ENCODE results near the gene ECI2.
"Not testable (repeated sequence)": the region's sequence is repeated elsewhere in the genome, so short reads cannot be mapped to it uniquely, and the experiment has no call there.

Gene ECI2

DNA sequence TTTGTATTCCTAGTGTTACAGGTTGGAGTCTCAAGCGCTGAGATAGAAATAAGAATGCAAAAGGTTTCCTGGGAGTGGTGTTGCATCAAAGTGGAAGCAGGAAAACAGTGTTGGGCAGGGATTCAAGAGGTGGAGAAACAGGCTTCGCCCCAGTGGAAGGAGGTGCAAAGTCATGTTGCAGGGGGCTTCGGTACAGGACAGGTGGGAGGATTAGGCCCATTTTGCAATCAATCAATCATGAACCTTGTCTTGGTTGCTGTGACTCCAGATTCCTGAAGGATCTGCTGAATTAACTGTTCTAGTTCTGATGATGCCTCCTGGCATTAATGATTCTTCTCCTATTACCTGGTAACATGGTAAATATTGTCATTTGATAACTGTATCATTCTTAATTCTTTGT lies 34.1 kb downstream of the ECI2 start:
- no peak for DNase-seq (ENCODE audit: low read depth)

DNA sequence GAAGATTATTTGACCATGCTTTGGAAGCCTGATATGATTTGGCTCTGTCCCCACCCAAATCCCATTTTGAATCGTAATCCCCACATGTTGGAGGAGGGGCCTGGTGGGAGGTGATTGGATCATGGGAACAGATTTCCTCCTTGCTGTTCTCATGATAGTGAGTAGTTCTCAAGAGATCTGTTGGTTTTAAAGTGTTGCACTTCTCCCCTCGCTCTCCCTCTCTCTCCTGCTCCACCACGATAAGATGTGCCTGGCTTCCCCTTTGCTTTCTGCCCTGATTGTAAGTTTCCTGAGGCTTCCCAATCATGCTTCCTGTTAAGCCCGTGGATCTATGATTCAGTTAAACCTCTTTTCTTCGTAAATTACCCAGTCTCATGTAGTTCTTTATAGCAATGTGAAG lies 34.7 kb downstream of the ECI2 start:
- no peak for DNase-seq (ENCODE audit: low read depth)

DNA sequence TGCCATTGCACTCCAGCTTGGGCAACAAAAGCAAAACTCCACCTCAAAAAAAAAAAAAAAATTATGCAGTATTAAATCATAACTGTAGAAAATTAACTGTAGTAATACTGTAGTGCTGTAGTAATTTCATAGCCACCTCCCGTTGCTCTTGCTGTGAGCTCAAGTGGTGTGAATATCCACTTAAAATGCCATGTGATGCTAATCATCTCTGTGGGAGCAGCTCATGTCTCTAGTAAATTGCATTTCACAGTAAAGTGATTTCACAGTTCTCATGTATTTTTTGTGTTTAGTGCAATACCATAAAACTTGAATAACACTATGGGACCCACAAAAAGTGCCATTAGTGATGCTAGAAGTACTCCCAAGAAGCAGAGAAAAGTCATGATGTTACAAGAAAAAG lies 42.1 kb downstream of the ECI2 start:
- no peak for DNase-seq (ENCODE audit: low read depth)

DNA sequence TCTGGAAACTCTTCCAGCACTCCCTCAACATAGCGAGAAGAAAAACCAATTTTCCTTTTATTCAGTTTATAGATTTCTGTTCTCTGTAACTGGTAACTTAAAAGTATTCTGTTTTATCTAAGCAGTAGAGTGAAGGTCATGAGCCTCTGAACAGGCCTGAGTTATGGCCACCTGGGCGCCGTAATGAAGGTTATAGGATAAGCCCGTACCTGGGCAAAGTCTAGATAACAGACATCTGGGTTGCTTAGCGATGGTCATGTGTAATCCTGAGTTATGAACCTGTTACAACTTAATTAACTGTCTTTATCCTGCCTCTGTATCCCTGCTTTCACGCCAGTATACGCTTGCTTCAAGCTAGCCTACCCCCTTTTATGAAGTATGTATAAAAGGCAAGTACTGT lies 43.4 kb downstream of the ECI2 start:
- DNase-seq (ENCODE audit: low read depth), result no peak

DNA sequence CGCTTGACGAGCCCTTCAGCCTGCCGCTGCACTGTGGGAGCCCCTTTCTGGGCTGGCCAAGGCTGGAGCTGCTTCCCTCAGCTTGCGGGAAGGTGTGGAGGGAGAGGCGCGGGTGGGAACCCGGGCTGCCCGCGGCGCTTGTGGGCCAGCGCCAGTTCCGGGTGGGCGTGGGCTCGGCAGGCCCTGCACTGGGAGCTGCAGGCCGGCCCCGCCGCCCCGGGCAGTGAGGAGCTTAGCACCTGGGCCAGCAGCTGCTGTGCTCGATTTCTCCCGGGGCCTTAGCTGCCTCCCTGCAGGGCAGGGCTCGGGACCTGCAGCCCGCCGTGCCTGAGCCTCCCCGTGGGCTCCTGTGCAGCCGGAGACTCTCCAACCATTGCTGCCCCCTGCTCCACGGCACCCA lies 45.3 kb downstream of the ECI2 start:
- not testable (repeated sequence) for DNase-seq (ENCODE audit: low read depth)

DNA sequence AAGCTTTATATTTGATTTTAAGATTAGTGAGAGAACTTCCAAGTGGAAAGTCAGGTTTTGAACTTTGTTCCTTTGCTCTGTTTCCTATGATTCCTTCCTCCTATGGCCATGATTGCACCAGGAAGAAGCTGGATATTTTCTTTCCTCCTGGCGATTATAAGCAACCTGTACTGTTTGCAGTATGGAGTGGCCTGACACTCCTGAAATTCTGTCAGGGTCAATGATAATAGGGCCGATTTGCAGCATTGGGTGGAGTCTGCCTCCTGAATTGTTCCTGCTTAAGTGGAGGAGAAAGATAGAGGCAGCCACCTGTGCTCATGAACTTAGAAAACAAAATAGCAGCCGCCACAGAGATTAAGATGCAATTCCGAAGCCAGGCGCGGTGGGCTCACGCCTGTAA lies 46.7 kb downstream of the ECI2 start:
- DNase-seq (ENCODE audit: low read depth), result no peak

DNA sequence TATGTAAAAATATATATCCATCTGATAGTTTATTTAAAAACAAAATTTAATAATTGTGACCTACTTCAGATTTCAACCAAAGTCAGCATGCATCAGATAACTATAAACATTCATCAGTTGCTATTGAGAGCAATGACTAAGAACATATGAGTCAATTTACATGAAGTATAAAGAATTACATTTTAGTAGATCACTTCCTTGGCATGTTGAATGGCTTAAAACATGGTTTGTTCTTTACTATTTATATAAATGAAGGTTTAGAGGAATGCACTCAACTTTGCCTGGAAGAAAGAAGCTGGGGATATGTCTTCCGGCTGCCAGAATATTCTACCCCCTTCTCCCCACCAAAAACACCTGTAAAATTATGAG lies 50.1 kb downstream of the ECI2 start:
- DNase-seq (ENCODE audit: low read depth), result no peak

DNA sequence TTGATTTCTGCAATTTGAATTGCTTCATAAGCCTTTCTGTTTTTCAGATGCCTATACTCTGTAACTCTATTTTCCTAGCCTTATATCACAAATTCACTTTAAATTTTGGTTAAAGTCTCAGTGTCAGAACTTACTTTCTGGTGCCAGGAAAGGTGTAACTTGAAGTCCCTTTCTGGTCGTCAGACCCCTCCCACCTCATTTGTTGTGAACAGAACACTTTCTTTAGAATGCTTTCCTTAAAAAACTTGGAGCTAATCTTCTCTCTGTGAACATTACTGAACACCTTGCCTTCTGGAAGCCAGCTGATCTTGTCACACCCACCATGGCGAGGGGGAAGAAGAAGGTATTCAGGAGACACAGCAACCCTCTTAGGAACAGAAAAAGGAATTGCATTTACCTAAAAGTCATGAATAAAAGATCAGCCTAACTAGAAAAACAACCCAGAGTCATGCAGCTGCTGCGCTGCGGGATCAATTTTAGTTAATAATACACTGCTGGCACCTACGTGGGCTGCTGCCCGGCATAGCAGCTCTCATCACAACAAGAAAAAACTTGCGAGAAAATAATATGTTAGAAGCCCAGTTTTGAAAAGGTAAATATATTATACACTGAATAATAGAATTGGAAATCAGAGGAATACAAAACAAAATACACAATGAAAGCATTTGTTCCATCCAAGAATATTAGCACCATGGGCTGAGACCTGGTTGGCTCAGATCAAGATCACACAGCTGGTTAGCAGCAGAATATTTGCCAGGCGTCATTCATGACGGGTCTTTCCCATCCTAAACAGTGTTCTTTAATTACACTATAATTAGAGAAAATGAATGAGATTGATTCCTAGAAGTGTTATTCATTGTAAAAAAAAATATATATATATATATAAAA lies 50.7 kb downstream of the ECI2 start:
- no peak for DNase-seq (ENCODE audit: low read depth)

DNA sequence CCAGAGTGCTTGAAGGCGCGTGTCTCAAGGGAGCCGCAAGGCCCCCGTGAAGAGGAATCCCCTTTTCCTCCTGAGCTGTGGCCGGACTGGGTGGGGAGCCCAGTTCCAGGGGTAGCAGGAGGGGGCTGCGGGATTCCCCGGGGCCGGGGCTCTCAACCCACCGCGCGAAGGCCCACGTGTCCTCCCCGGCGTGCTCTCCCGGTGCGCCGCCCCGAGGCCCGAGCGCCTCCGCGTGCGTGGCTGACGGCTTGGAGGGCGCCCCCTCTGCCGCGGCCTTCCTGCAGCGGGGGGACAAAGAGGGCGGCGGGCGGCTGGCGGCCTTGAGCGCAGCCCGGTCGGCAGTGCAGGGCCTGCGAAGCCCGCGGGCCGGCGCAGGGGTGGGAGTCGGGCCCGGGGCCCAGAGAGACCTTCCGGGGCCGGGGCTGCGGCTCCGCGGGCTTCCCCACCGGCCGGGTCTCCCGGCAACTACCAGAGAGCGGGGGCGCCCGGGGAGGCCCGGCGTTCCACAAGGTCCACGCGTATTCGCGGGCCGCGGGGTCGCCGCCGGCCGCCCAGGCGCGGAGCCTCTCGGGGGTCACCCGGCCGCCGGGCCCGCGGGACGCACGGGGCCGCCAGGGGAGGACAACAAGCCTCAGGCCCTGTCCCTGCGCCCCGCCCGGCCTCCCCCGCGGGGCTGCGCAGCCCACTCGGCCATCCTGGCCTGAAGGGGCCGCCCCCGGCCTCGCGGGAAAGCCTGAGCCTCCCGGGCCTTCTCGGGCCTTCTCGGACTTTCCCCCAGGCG lies 56.5 kb downstream of the ECI2 start, which contains the start of gene FAM217A:
Gene FAM217A (minus strand): TSS at position 447 of the 781 bp plus-strand sequence. CDS start 1,723 bp downstream, outside the sequence.
- DNase-seq (ENCODE audit: low read depth), result no peak

DNA sequence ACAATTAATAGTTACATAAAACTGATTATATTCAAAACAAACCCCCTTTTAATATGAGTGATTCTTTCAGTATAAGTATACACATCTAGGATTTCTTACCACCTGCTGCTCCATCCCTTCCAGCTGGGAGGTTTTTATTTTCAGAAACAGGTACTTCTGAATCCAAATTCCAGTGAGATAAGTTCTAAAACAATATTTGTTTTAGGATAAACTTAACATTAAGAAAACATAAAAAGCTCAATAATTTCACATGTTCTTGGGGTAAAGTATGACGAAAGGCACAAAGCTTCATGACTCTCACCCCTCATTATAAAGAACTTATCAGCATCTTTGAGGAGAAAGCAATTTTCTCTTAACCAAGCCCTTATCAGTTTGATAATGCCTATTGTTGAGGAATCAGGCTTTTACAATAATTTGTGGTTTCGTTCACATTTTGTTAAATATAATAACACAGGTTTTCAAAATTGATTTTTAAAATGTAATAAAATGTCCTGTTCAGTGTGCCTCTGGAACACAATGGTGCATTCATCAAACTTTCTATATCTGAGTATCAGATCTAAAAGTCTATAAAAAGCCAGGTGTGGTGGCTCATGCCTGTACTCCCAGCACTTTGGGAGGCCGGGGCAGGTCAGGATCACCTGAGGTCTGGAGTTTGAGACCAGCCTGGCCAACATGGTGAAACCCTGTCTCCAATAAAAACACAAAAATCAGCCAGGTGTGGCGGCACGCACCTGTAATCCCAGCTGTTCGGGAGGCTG lies 60.7 kb downstream of the ECI2 start:
- no peak for DNase-seq (ENCODE audit: low read depth)

DNA sequence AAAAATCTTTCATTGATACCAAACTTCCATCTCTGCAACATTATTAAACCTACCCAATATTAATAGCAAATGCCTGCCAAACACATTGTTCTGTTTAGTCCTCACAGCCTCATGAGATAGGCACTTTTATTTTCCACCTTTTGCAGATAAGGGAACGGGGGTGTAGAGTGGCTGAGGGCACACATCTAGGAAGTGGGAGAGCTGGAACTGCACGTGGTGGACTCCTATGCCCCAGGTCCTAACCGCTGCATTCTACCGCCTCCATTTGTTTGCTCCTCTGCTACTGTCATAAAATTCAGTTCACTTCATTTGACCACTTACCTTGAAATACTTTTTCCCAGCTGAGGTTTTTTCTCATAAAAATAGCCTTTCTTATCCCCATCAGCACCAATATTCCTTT lies 64.0 kb downstream of the ECI2 start:
- no peak for DNase-seq (ENCODE audit: low read depth)

DNA sequence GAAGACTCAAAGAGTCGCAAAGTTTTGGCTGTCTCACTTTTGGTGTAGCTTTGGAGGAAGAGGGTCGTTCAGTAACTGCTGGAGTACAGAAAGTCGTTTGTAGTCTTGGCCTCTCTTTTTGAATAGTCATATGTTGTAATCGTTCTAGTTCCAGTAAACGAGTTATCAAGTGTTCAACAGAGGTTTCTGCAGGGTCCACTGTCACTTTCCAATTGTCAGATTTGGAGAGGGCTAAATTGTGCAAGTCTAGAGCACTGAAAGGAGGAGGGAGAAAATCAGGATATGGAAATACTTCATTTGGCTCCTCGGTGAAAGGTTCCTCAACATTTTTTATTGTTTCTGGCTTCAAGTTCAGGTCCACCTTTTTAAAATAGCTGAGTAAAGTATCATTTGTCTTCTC lies 66.2 kb downstream of the ECI2 start:
- DNase-seq (ENCODE audit: low read depth), result no peak

DNA sequence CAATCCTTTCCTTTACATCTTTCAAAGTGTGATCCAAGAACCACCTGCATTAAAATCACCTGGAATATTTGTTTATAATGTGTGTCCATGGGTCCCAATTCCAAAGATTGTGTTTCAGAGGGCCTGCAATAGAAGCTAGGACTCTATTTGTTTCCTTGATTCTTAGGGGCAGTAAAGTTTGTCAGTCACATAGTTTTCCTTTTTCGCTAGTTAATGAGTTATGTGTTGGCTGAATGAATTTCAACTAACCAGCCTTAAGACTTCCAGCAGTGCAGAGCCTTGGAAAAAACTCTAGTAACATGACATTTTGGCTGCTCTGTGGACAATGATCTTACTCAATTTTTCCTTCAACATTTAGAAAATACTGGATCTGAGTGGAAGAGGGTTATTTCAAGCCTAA lies 67.7 kb downstream of the ECI2 start:
- DNase-seq (ENCODE audit: low read depth), result no peak

DNA sequence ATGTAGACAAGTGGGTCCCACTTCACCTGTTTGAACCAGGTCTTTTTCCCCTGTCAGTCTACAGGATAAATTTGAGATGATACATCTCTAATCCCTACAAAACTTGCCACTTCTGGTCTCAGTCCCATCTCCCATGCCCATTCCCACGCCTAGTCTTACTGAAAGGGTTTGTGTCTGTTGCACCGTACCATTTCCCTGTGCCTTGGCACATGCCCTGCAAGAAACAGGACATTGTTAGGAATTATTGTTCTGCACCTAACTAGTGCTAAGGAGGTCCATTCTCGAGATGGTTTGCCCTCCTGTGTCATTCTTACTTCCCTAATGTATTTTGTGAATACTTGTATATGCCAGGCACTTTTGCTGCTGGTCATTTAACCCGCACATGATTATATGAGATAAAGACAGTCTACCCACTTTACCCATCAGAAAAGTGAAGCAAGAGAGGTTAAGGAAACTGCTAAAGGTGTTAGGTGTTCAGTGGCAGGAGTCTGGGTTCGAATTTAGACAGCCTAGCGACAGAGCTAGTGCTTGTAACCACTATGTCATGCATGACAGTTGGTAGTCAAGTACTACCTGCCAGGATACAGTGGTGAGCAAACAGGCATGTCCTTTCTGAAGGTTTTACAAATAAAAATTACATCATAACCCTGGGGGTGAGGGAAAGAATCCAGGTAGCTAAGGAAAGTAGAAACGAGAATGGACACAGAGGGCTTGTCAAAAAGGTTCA lies 69.2 kb downstream of the ECI2 start:
- DNase-seq (ENCODE audit: low read depth), result no peak
